CD1c-positive myeloid dendritic cell (primary cell): ENCODE data around the gene ZNHIT6.
"Not testable (repeated sequence)": the region's sequence is repeated elsewhere in the genome, so short reads cannot be mapped to it uniquely, and the experiment has no call there.

Source experiments
- DNase-seq: peaks from one replicate; pipeline ENCODE4 v3.0.0-alpha.2; 2016; ENCODE audit errors: extremely low spot score

The ZNHIT6 gene

GRCh38 chr1:85665932-85666331, 42.3 kb downstream of the ZNHIT6 start:
- no peak for DNase-seq

- DNase-seq, result no peak
These were observed 44.9 kb downstream of the ZNHIT6 start for GRCh38 chr1:85663382-85663781.

- no peak for DNase-seq
These were observed 46.5 kb downstream of the ZNHIT6 start for GRCh38 chr1:85661767-85662166.

- no peak for DNase-seq
These were observed 47.7 kb downstream of the ZNHIT6 start for GRCh38 chr1:85660541-85660940.

- no peak for DNase-seq
These were observed 49.1 kb downstream of the ZNHIT6 start for GRCh38 chr1:85659174-85659573.

GRCh38 chr1:85656948-85657347, 51.3 kb downstream of the ZNHIT6 start:
- DNase-seq, result no peak

GRCh38 chr1:85656256-85656655, 52.0 kb downstream of the ZNHIT6 start:
- no peak for DNase-seq

GRCh38 chr1:85655315-85655714, 52.9 kb downstream of the ZNHIT6 start:
- no peak for DNase-seq

DNA sequence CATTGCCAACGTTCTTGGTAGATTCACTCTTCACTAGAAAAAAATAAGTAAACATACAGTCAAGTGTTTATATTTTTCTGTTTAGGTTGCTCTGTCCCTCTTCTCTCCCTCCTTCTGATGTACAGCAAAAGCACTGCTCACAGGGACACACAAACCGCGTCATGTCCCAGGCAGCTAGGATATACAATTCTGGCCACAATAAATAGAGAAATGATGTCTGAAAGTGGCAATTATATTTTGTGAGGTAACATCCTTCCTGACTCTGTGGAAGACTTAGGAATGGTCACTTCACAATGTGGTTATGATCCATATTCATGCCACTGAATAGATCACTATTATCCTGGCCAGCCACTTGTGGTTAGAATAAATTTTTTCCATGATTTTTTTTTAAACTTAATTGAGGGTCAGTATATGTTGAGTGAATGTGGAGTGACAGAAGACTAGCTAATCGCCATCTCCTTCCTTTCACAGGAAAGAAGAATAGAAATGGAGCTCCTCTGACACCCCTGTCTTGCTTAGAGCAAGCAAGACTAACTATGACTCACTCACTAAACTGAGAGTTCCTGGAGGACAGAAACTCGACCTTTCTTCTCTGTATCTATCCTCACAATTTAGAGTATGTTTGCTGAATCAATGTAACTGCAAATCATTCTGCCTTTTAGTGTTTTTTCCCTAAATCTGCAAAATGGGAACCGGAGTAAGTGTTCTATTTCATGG, 54.0 kb downstream of the ZNHIT6 start:
- no peak for DNase-seq

DNA sequence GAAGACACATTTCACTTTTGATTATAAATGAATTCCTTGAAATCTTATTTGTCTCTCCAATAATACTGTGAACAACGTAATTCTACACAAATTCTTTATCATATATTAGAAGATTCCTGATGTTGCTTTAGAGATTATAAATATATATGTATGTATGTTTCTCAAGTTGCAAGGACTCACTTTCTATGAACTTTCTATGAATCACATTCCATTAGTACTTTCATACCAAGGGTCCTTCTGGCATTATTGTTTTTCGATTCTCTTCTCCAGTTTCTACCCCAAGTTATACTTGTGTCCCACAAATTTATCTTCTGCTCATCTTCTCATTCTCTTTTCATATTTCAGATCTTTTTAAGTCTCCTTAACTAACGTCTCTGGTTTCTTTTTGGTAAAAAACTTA, 55.9 kb downstream of the ZNHIT6 start:
- DNase-seq, result no peak

- DNase-seq, result no peak
These were observed 57.6 kb downstream of the ZNHIT6 start for GRCh38 chr1:85650645-85651044.

- DNase-seq, result no peak
These were observed 58.6 kb downstream of the ZNHIT6 start for GRCh38 chr1:85649591-85649990.

DNA sequence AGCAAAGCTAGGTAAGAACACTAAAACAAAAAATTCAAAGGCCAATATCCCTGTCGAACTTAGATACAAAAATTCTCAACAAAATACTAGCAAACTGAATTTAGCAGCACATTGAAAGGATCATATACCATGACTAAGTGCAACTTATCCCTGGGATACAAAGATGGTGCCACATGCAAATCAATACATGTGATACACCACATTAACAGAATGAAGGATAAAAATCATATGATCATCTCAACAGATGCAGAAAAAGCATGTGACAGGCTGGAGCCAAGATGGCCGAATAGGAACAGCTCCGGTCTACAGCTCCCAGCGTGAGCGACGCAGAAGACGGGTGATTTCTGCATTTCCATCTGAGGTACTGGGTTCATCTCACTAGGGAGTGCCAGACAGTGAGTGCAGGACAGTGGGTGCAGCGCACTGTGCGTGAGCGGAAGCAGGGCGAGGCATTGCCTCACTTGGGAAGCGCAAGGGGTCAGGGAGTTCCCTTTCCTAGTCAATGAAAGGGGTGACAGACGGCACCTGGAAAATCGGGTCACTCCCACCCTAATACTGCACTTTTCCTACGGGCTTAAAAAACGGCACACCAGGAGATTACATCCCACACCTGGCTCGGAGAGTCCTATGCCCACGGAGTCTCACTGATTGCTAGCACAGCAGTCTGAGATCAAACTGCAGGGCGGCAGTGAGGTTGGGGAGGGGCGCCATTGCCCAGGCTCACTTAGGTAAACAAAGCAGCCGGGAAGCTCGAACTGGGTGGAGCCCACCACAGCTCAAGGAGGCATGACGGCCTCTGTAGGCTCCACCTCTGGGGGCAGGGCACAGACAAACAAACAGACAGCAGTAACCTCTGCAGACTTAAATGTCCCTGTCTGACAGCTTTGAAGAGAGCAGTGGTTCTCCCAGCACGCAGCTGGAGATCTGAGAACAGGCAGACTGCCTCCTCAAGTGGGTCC, 66.4 kb downstream of the ZNHIT6 start:
- DNase-seq, result not testable (repeated sequence)

GRCh38 chr1:85639920-85640319, 68.3 kb downstream of the ZNHIT6 start:
- not testable (repeated sequence) for DNase-seq

- DNase-seq, result no peak
These were observed 69.8 kb downstream of the ZNHIT6 start for GRCh38 chr1:85638412-85638811.

DNA sequence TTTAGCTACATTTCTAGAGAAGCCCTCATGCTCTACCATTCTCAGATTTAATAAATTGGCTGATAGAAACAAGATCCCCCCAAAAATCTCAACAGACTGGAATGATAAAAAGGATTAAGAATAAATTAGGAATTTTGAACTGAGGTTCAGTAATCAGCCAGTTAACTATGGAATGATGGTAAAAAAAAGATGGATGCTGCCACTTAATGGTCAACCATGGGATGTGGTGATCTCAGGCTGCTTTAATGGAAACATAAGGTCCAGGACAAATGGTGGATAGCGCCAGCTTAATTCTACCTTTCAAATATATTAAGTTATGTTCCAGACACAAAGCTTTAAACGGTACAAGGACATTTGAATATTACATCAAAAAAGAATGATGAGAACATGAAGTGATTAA, 77.7 kb downstream of the ZNHIT6 start:
- no peak for DNase-seq

- DNase-seq, result no peak
These were observed 78.7 kb downstream of the ZNHIT6 start for GRCh38 chr1:85629532-85629920.

DNA sequence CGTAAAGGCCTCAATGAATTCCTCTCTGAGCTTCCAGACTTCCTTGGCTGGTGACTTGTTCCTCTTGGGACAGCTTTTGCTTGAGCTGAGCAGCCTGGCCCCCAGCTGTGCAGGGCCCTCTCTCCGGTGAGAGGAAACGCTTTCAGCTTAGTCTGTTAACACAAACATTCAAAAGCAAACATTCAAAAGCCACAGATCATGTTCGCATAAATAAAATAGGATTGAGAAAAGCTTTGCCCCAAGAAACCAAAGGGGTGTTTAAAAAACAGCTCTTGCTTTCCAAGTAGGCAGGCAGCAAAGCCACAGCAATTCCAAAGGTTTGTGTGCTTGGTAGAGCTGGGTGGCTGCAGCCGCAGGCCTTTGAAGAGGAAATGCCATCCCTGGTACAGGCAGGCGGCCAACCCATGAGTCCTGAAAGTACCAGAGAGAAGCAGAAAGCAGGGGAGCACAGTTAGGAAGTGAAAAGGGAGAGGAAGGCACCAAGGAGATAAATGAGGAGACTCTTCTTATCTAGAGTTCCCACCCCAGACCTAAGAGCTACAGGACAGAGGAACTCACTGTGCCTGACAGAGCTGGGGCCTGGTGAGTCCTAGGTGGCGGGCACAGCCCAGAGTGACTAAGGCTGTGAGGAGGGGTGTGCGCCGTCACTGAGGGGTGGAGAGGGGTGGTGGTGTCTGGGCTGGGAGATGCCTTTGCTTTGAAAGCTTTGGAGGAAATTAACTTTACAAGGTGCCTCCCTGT, 79.3 kb downstream of the ZNHIT6 start:
- DNase-seq, result no peak

DNA sequence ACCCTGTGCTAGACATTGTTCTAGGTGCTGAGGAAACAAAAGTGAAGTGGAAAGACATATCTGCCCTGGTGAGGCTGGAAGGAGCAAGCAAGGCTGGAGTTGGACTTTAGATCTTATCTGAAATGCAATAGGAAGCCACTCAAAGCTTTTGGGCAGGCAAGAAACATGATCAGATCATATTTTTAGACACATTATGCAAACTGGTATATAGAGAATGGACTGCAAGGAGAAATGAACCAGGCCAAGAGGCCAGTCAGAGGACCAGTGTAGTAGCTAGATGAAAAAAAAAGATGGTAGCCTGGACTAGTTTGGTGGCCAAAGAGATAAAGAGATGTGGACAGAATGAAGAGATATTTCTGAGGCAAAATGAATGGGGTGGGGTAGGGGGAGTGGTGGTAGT, 81.4 kb downstream of the ZNHIT6 start:
- DNase-seq, result no peak

DNA sequence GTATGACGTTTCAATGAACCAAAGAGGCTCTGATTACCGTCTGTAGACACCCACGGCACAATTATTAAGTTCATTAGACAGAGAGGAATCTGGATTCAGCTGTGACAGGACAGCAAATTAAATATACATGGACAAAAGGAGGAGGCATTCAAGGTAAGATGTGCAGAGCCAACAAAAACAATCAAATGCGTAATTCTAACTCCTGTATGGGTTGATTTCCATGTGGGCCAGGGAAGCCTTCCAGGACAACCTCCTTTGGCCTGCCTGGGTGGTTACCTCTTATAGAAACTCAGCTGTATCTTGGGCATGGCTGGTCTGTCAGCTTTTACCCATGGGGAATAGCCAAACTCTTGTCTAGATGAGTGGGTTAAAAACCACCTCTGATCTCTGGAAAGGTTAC, 83.9 kb downstream of the ZNHIT6 start:
- DNase-seq, result no peak

GRCh38 chr1:85623061-85623471, 85.2 kb downstream of the ZNHIT6 start:
- no peak for DNase-seq

GRCh38 chr1:85621430-85621829, 86.8 kb downstream of the ZNHIT6 start:
- DNase-seq, result no peak
